Fibroblast of skin of left quadriceps (primary cell): ENCODE data around the gene PLA2G2D.
A peak's percentile ranks its signal among the peaks of the same experiment; 100 is the strongest.
"Not testable (repeated sequence)": the region's sequence is repeated elsewhere in the genome, so short reads cannot be mapped to it uniquely, and the experiment has no call there.

Experiments used
- DNase-seq, 2 experiments: peaks; one replicate each; pipeline ENCODE4 v3.0.0-alpha.2; 2013; ENCODE audit warnings: low read depth in 2 of 2

Gene PLA2G2D

DNA sequence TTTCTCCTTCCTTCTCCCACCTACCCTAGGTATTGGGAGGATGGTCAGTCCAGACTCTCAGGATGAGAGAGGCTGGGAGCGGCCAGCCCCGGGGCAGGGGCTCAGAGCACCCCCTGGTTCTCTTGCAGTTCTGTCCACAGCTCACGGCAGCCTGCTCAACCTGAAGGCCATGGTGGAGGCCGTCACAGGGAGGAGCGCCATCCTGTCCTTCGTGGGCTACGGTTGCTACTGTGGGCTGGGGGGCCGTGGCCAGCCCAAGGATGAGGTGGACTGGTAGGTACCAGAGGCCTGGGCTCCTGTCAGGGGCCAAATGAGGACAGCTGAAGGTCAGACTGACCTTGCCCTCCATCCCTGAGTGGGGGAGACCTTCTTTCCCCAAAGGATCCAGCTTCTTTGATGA lies 24.0 kb upstream of the PLA2G2D start:
- DNase-seq, result no peak

DNA sequence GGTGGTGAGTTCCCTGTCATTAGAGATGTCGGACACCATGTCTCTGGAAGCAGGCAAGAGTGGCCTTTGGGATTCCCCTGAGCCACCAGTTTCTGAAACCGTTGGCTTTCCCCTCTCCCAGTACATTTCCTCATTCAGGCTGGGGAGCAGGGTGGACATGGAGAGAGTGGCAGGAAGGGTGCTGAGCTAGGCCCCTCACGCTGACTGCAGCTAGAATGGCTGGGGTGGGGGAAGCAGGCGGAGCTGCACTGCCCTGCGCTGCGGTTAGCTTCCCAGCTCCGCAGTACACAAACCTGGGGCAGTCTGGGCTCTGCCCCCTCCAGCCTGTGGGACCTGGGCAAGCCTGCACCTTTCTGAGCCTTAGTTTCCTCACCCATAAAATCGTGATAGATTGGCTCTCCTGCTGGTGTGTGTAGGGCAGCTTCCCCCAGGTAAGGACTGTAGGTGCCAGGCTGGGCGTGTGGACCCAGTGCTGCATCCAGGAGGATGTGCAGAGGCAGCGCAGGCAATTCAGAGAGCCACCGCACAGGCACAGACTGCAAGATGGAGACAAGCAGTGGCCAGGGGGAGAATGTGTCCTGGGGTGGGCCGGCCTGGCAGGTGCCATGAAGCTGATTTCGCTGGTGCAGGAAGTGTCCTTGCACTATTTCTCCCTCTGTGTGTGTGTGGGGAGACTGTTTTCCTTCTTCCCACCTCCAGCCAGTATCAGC lies 22.8 kb upstream of the PLA2G2D start:
- no peak for DNase-seq

DNA sequence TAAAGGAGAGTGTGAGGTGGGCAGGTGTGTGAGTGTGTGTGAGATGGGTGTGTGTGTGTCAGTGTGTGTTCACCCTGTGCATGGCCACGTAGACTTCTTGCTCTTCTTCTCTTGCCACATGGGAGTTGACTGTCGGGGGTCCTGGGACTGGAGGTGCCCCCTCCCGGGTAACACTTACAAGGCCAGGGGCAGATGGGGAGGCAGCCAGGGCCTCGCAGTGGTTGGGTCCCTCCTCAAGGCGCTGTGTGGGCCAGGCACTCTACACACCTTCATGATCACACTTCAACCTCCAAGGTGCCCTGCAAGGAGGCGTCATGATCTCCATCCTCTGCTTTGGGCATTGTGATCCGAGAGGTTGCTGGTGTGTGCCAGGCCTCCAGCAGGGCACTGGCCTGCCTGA lies 22.1 kb upstream of the PLA2G2D start:
- DNase-seq, result no peak

DNA sequence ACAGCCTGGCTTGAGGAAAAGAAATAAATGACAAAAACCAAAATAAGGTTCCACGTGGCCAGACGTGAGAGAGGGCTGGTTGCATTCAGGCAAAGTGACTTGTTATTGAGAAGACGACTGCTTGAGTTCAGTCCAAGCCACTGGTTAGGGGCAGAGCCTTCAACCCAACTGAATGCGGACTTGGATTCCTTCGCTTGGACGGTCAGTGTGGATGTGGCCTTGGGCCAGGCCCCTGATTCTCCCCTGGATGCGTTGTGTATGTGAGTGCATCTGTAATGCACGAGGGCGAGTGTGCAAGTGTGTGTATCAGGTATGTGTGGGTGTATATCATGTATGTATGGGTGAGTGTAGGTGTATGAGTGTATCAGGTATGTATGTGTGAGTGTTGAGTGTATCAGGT lies 21.7 kb upstream of the PLA2G2D start:
- no peak for DNase-seq

DNA sequence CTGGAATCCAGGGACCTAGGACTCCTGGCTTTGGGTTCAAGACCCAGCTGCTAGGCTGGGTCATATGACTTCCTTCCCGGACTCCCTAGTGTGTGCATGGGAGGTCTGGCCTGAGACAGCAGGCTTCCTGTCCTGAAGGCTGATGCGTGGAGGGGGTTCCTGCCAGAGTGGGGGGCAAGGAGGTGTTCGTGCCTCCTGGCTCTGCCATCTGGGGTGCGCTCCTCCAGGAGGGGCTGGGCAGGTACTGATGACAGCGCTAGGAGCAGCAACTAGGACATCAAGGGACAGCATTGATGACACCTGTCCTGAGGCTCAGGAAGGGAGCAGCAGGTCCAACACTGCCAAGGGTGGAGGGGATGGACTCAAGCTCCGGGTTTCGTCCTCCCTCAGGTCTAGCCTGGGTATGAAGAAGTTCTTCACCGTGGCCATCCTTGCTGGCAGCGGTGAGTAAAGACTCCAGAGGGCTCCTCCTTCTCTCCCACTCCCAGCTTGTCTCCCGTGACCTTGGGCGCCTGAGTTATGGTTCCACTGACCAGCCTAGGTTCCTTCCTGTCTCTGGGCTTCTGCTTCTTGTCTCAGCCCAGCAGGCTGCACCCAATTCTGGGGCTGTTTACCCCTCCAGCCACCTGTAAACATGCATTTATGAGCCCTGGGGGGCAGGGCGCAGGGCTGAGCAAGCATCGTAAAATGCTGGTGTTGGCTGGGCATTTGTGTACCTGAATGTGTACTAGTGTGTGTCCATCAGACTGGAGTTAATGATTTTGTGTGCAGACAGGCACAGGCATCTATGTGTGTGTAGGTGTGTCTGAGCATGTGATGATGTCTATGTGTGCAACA lies 20.7 kb upstream of the PLA2G2D start:
- no peak for DNase-seq

DNA sequence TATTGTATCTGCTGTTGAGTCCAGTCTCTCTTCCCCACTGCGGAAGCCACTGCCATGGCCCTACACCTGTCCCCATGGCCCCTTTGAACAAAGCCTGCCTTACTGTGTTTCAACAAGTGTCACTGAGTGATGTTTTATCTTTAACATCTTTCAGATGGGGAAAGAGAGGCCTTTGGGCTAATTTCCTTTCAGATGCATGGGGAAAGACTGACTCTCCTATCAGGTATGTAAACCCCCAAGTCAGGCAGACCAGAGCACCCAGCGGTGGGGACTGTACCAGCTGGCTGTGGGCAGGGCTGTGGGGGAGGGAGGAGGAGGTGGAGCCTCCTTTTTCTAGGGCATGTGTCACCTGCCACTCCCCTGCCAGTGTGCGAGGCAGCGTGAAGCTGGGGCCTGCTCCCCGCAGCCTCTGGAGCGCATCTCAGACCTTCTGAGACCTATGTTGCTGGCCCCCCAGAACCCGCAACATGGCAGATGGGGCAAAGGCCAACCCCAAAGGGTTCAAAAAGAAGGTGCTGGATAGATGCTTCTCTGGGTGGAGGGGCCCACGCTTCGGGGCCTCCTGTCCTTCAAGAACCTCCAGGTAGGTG lies 19.7 kb upstream of the PLA2G2D start, which contains the start of gene PLA2G2F:
TSS of gene PLA2G2F (plus strand) at position 363 of the 590 bp plus-strand sequence. CDS start at position 468, 105 bp downstream.
- DNase-seq, result no peak

DNA sequence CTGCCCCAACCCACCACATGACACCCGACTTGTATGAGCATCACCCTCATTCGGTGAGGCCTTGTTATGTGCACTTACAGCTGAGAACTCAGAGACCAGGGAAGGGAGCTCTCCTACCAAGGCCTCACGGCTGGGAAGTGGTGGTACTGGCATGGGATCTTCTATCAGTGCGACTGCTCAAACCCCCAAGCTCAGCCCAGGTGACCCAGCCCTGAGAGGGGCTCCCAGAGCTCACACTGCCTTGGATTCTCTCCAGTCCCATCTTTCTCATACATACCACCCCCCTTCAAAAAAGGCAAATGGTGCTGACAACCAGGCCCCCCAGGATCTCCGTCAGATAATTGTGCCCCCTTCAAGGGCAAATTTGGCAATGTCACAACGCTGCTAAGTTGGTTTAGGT lies 19.0 kb upstream of the PLA2G2D start:
- no peak for DNase-seq

DNA sequence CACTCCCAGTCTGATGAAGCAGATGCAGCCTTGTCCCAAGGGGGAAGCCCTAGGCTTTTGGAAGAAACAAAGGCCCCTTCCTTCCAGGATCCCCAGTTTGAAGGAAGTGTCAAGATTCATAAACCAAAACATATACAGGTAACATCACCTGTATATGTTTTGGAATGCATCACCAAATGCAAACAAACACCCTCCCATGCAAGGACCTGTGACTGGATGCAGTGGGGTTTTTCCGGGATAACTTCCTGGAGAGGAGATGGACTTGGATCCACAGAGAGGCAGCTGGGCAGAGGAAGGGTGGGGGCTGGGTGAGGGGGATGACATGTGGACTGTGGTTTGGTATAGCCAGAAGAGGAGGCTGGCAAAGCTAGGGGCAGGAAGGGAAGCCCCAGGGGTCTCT lies 18.3 kb upstream of the PLA2G2D start:
- no peak for DNase-seq

DNA sequence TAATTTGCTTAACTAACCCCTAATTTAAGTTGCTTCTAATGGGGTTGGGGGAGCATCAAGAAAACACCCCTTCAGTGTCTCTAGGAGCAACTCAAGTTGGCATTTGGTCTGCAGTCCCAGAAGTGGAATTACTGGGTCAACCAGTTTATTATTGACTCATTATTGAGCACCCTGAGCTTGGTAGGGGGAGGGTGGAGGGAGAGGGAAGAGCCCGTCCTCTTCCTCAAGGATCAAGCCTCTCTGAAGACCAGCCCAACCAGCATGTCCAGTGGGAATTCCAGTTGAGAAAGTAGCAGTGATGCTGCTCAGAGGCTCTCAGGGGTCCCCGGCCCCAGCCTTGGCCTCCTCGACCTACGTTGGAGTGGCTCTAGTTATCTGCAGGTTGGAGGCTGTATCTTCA lies 17.7 kb upstream of the PLA2G2D start:
- DNase-seq, result no peak

DNA sequence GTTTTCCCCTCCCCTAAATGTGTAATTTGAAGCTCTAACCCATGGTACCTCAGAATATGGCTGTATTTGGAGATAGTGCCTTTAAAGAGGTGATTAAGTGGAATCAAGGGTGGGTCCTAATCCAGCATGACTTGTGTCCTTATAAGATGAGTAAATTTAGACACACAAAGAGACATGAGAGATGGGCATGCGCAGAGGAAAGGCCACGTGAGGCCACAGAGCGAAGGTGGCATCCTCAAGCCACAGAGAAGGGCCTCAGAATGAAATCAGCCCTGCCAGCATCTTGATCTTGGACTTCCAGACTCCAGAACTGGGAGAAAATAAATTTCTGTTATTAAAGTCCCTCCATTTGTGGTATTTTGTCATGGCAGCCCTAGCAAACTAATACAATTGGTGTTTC lies 16.9 kb upstream of the PLA2G2D start:
- DNase-seq, result no peak

DNA sequence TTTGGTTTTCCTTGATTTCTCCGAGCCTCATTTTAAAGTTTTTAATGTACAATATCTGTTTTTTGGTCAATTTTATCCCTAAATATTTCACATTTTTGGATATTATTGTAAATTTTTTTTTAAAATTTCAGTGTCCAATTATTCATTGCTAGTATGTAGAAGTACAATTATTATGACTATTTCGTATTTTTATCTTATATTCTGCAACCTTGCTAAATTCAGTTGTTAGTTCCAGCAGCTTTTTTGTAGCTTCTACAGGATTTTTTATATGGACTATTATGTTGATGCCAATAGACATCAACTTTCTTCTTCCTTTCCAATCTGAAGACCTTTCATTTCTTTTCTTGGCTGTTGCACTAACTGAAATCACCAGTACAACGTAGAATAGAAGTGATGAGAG lies 15.7 kb upstream of the PLA2G2D start:
- DNase-seq, result no peak

DNA sequence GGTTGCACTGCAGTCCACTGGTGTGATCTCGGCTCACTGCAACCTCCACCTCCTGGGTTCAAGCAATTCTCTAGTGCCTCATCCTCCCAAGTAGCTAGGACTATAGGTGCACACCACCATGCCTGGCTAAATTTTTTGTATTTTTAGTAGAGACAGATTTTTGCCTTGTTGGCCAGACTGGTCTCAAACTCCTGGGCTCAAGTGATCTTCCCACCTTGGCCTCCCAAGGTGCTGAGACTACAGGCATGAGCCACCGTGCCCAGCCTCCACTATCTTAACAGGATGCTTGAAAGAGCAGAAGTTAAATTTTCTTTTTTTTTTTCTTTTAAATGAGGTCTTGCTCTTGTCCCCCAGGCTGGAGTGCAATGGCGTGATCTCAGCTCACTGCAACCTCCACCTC lies 11.2 kb upstream of the PLA2G2D start:
- DNase-seq, result not testable (repeated sequence)

DNA sequence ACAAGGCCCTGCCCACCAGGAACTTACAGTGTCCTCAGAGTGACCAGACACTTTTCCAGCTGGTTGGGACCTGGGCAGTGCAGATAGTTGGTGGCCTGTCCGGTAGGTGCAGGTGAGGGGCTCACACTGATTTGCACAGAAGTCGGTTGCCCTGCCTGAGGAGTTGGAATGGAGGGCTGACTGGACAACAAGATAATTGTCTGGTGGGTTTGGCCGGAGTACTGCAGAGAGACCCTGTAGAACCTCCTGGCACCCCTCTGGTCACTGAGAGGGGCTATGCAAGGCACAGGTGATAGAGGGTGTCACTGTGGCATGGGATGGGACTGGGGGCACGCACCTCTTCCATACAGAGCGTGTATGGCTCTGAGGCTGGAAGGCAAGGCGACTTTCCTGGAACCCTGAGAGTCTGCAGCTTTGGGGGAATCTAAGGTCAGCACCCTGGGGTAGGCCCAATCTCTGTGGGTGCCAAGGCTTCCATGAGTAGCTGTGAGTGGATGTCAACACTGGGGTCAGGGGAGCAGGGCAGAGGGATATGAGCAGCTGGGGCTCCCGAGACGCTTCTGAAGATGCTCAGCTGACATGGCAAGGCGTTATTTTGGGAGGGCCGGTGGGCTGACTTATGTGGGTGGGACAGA lies 7.6 kb upstream of the PLA2G2D start:
- DNase-seq, result no peak

DNA sequence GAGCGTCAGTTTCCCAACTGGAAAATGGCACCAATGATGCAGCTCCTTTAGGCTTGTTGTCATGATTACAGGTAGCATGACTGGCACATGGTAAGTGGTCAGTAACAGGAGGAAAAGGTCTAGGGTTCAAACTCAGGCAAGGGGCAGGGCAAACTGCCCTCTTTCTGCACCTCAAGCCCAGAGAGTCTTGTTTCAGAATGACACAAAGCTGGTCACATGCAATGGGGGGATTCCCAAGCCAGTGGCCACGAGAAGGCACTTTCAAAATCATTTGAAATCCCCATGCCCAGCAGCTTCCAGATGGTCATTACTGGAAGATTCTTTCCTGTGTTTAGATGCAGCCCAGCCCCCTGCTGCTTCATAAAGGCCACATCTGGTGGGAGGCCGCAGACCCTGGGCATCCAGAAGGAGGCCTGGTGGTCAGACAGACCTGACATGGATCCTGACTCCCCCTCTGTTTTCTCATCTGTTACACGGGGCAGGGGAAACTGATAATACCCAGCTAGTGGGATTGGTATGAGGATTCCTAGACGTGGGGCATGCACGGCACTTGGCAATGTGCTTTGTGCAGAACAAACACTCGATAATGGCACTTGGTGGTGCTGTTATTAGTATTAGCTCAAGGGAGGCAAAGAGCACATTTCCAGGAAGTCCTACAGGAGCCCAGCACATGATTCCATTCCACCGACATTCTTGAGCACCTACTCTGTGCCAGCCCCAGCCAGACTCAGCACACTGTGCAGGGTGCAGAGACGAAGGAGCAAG lies 6.9 kb upstream of the PLA2G2D start:
- no peak for DNase-seq

DNA sequence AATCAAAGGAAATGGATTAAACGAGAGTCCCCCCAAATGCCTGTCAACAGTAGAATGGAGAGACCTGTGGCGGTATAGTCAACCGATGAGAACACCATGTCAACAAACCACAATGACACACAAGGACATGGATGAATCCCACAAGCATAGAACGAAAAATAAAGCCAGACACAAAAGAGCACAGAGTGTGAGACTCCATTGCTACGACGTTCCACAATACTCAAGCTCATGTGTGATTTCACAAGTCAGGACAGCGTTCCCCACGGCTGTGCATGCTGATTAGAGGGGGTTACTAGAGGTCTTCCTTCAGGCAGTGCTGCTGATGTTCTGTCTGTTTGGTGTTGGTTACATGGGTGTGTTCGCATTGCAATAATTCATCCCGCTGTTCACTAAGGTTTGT lies 5.8 kb upstream of the PLA2G2D start:
- no peak for DNase-seq

DNA sequence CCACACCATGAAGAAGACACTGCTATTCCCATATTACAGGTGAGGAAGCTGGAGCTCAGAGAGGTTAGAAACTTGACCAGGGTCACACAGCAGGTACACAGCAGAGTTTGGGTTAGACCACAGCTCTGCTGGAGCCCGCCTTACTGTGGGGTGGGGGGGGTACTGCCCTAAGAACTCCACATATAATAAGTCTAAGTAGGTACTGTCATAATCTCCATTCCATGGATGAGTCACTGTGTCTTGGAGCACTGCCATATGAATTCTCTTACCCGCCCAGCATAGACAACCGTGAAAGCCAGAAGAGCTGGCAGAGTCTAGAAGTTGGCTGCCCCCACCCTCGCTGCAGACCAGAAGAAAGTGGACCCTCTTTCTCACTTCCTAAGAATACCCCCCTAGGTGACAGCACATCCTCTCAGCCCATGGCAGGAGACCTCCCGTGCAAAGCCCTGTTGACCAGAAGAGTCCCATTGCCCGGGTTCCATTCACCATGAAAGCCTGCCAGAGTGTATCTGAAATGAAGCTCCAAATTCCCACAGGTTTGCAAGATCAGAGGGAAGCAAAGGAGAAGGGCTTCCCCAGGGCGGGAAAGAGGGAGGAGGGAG lies 5.2 kb upstream of the PLA2G2D start:
- DNase-seq, result peak; percentile 34 to 43

DNA sequence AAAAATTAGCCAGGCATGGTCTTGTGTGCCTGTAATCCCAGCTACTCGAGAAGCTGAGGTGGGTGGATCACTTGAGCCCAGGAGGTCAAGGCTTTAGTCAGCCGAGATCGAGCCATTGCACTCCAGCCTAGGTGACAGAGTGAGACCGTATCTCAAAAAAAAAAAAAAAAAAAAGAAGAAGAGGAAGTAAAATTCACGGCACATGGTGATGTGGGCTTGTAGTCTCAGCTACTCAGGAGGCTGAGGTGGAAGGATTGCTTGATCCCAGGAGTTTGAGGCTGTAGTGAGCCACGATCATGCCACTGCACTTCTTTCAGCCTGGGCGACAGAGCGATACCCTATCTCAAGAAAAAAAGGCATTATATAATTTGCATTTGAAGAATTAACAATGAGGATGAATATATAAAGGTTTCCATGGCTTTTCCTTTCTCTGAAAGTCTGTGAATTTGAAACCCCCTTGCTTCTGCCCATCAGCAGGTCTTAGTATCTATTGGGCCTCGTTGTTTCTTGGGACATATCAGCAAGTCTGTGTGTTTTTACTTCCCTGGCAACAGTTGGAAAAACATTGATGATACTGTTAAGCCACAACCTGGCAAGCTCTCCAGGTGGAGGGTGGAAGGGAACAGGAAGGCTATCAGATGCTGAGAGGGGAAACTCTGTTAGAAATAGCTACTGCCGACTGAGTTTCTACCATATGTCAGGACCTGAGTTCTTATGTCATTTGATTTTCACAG lies 4.6 kb upstream of the PLA2G2D start:
- no peak for DNase-seq

DNA sequence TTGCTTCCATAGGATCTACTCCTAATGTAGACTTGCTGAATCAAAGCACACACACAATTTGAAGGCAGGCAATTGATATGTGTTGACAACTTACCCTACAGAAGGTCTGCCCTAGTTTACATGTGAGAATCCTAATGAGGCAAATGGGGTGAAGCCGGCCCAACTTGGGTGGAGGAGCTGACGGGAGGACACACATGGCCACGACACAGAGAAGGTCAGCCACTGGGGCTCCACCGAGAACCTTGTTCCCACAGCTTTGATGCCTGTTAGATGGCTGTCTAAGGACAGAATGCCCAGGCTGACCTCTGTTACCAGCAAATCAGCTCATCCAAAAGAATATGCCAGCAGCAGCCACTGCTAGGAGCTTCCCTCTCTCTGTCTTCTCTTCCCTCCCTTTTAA lies 1.5 kb upstream of the PLA2G2D start:
- no peak for DNase-seq

DNA sequence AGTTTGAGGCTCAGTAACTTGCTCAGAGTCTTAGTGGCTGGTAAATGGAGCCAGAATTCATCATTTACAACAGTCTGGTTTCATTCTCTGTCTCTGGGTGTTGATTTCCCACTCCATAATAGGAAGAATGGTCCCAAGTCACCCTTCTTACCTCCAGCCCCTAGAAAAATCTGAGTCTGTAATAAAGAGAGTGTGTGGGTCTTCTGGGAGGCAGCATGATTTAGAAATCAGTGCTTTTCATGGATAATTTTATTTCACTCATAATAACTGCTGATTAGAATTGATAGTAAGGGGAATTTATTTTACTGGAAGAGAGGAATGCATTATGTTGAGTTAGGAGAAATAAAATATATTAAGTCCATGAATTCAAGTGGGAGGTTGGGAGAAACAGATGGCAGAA lies 2.1 kb downstream of the PLA2G2D start:
- no peak for DNase-seq

DNA sequence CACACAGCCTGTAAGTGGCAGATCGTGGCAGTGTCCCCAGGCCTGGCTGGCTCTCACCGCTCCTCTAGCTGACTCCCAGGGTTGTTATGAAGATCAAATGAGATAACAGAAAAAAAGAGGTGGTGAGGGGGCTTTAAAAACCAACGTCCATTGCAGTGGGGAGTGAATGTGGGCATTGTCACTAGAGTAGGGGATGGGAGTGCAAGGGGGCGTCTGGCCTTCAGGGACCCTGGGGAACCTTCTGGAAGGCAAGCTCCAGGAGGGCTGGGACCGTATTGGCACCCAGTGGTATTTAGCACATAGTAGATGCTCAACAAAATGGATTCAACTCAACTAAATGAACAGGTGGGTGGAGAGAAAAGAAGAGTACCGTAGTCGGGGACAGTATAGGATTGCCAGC lies 3.4 kb downstream of the PLA2G2D start:
- DNase-seq, result no peak

DNA sequence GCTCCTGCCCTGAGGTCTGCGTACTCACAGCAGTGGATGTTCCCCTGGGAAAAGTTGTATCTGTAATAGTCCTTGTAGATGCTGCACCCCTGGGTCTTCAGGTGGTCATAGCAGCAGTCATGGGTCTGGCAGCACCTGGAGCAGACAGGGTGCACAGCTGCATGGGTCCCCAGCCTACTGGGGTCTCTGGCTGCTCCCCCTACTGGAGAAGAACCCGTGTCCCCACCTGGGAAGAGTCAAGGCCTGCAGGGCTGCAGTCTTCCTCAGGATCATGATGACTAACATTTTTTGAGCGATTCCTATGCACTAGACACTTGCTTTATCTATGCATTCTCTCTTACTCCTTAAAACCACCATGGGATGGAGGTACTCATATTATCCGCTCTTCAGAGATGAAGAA lies 3.9 kb downstream of the PLA2G2D start:
- no peak for DNase-seq
